MG63 (cell line): ENCODE results near the gene ALAS1. TPM values are rescaled to one million over a fixed set of nuclear protein-coding genes. Genes with fewer than 3 reads are reported as not detected.
A peak's percentile ranks its signal among the peaks of the same experiment; 100 is the strongest.

Experiments used
- DNase-seq: peaks from one replicate; pipeline ENCODE4 v3.0.0-alpha.2; 2020
- H3K27me3 ChIP-seq: fragments of 250-450 bp; sonication (Bioruptor Pico); 2 replicates; pipeline ENCODE4 v1.5.1; 2020; ENCODE audit warnings: mild to moderate bottlenecking, moderate library complexity
- H3K36me3 ChIP-seq: fragments of 250-450 bp; sonication (Bioruptor Pico); 2 replicates; pipeline ENCODE4 v1.5.1; 2020; ENCODE audit warnings: mild to moderate bottlenecking, moderate library complexity
- H3K4me3 ChIP-seq: fragments of 250-450 bp; sonication (Bioruptor Pico); 2 replicates; pipeline ENCODE4 v1.5.1; 2020; ENCODE audit warnings: mild to moderate bottlenecking, moderate library complexity
- H3K9me3 ChIP-seq: fragments of 250-450 bp; sonication (Bioruptor Pico); 2 replicates; pipeline ENCODE4 v1.5.1; 2020; ENCODE audit warnings: mild to moderate bottlenecking, moderate library complexity
- total RNA-seq: library from RNA; depleted of rRNA; stranded (reverse); fragments of >200 nt; shearing (Covaris generic); gene quantifications from 2 replicates; pipeline ENCODE4 v1.2.3, GENCODE V29; 2014; ENCODE audit warnings: low replicate concordance

The ALAS1 gene
- total RNA-seq, 1 experiment from 2014 or later, result 34.0 TPM

- H3K9me3 ChIP-seq, result no peaks in the 10 kb centered on the region
- no peaks in the 10 kb centered on the region for H3K27me3 ChIP-seq
- H3K36me3 ChIP-seq, result peaks cover 5% of the 10 kb centered on the region
- H3K4me3 ChIP-seq, result no peak overlapping the region
- DNase-seq, result no peak
Observed at GRCh38 chr3:52233968-52234367, 36.0 kb downstream of the ALAS1 start.

GRCh38 chr3:52234516-52235447, 36.8 kb downstream of the ALAS1 start:
- DNase-seq, result no peak
- H3K9me3 ChIP-seq, result no peaks in the 10 kb centered on the region
- H3K4me3 ChIP-seq, result no peak overlapping the region
- no peaks in the 10 kb centered on the region for H3K27me3 ChIP-seq
- peaks cover 5% of the 10 kb centered on the region for H3K36me3 ChIP-seq

GRCh38 chr3:52236424-52236886, 38.5 kb downstream of the ALAS1 start:
- no peaks in the 10 kb centered on the region for H3K9me3 ChIP-seq
- DNase-seq, result no peak
- H3K36me3 ChIP-seq, result peaks cover 7% of the 10 kb centered on the region
- H3K4me3 ChIP-seq, result no peak overlapping the region
- H3K27me3 ChIP-seq, result no peaks in the 10 kb centered on the region

- Histone ChIP-seq H3K4me3 (peak overlapping the region; percentile 35), H3K9me3 (no peaks in the 10 kb centered on the region), H3K27me3 (no peaks in the 10 kb centered on the region), H3K36me3 (peaks cover 7% of the 10 kb centered on the region)
- DNase-seq, result no peak
Observed at GRCh38 chr3:52237006-52237656, 39.2 kb downstream of the ALAS1 start.

- Histone ChIP-seq H3K27me3 (no peaks in the 10 kb centered on the region), H3K36me3 (peaks cover 7% of the 10 kb centered on the region), H3K4me3 (peak overlapping the region; percentile 76), H3K9me3 (no peaks in the 10 kb centered on the region)
- peak; percentile 93 for DNase-seq
Observed at GRCh38 chr3:52237657-52238172, 39.8 kb downstream of the ALAS1 start.

- Histone ChIP-seq H3K36me3 (peaks cover 7% of the 10 kb centered on the region), H3K4me3 (peak overlapping the region; percentile 76)
- peak; percentile 25 for DNase-seq
Observed at GRCh38 chr3:52238193-52238760, 40.3 kb downstream of the ALAS1 start.

GRCh38 chr3:52238761-52239701, 41.1 kb downstream of the ALAS1 start, which contains the start of gene TWF2:
Gene TWF2, minus strand, starts transcription at chr3:52239158. Its CDS starts 142 bp downstream, at chr3:52239016.
- H3K9me3 ChIP-seq, result no peaks in the 10 kb centered on the region
- DNase-seq, result peak; percentile 66
- H3K27me3 ChIP-seq, result no peaks in the 10 kb centered on the region
- peaks cover 6% of the 10 kb centered on the region for H3K36me3 ChIP-seq
- peak within 1 kb of the TSS; percentile 76 for H3K4me3 ChIP-seq

More at GRCh38 chr3:52238193-52238760, 40.3 kb downstream of the ALAS1 start:
- H3K9me3 ChIP-seq, result no peaks in the 10 kb centered on the region
- H3K27me3 ChIP-seq, result no peaks in the 10 kb centered on the region

- peak; percentile 85 for DNase-seq
- peak overlapping the region; percentile 76 for H3K4me3 ChIP-seq
Observed at GRCh38 chr3:52240059-52240885, 42.3 kb downstream of the ALAS1 start.

GRCh38 chr3:52240886-52241370, 43.0 kb downstream of the ALAS1 start:
- DNase-seq, result no peak
- Histone ChIP-seq H3K27me3 (no peaks in the 10 kb centered on the region), H3K36me3 (peaks cover 4% of the 10 kb centered on the region), H3K4me3 (no peak overlapping the region), H3K9me3 (no peaks in the 10 kb centered on the region)

More at GRCh38 chr3:52240059-52240885, 42.3 kb downstream of the ALAS1 start:
- Histone ChIP-seq H3K36me3 (peaks cover 4% of the 10 kb centered on the region), H3K27me3 (no peaks in the 10 kb centered on the region), H3K9me3 (no peaks in the 10 kb centered on the region)

- H3K9me3 ChIP-seq, result no peaks in the 10 kb centered on the region
- peaks cover 4% of the 10 kb centered on the region for H3K36me3 ChIP-seq
- no peak overlapping the region for H3K4me3 ChIP-seq
- DNase-seq, result no peak
- H3K27me3 ChIP-seq, result no peaks in the 10 kb centered on the region
Observed at GRCh38 chr3:52242039-52242438, 44.1 kb downstream of the ALAS1 start.

GRCh38 chr3:52243791-52244628, 46.0 kb downstream of the ALAS1 start:
- H3K36me3 ChIP-seq, result peaks cover 8% of the 10 kb centered on the region
- H3K4me3 ChIP-seq, result no peak overlapping the region
- peak; percentile 80 for DNase-seq
- H3K27me3 ChIP-seq, result no peaks in the 10 kb centered on the region
- H3K9me3 ChIP-seq, result no peaks in the 10 kb centered on the region

- peak within 1 kb of the TSS; percentile 48 for H3K4me3 ChIP-seq
- H3K27me3 ChIP-seq, result no peaks in the 10 kb centered on the region
- H3K9me3 ChIP-seq, result no peaks in the 10 kb centered on the region
- DNase-seq, result peak; percentile 56
- peaks cover 9% of the 10 kb centered on the region for H3K36me3 ChIP-seq
Observed at GRCh38 chr3:52245322-52246263, 47.6 kb downstream of the ALAS1 start, which contains the start of gene PPM1M. Gene PPM1M, plus strand, starts transcription at chr3:52245759. Its CDS starts 66 bp downstream, at chr3:52245825.

GRCh38 chr3:52246264-52246620, 48.3 kb downstream of the ALAS1 start:
- DNase-seq, result no peak
- peaks cover 5% of the 10 kb centered on the region; the same call in 1 of the 2 replicates for H3K36me3 ChIP-seq
- H3K9me3 ChIP-seq, result no peaks in the 10 kb centered on the region
- H3K4me3 ChIP-seq, result peak overlapping the region; percentile 48
- no peaks in the 10 kb centered on the region for H3K27me3 ChIP-seq
